ENCODE results near the gene NDUFA8. TPM values are rescaled to one million over a fixed set of nuclear protein-coding genes. Genes with fewer than 3 reads are reported as not detected.

NDUFA8 gene
- total and polyA plus RNA-seq, 10 of the 15 experiments (the other 5 are each of a cell fraction or from before 2014, with no cell fraction given): 44.9 to 159 (median 90.8) TPM

GRCh38 chr9:122151267-122151828, 8.2 kb downstream of the NDUFA8 start:
- RAD21 ChIA-PET (ENCODE audit: unreplicated experiment): no interaction called here
- Histone ChIP-seq H2AFZ (ENCODE audit: control insufficient read depth, low read depth, low read length) (no peak overlapping the region), H3K9me3 (replicated peaks; ENCODE audit: control insufficient read depth, insufficient read depth, low read length) (no peaks in the 10 kb centered on the region), H3K36me3 (ENCODE audit: control insufficient read depth in 2 of 2, insufficient read depth in 2 of 2, low read length in 1 of 2) (peaks cover 0 to 13% of the 10 kb centered on the region in 2 experiments; a peak in 2 of 4 replicates), H3K27ac (ENCODE audit: control insufficient read depth, insufficient read depth) (no peak overlapping the region), H3K4me3 (no peak overlapping the region), H3K4me2 (ENCODE audit: control insufficient read depth, insufficient read depth) (no peak overlapping the region), H3K9ac (ENCODE audit: control insufficient read depth, insufficient read depth, low read length) (no peak overlapping the region), H3K79me2 (ENCODE audit: control insufficient read depth, insufficient read depth, low read length) (peaks cover 4% of the 10 kb centered on the region), H4K20me1 (ENCODE audit: control insufficient read depth, insufficient read depth) (no peaks in the 10 kb centered on the region), H3K4me1 (ENCODE audit: control insufficient read depth, insufficient read depth, low read length) (no peaks in the 10 kb centered on the region), H3K27me3 (replicated peaks in 1 of 2; ENCODE audit: control insufficient read depth in 2 of 2, insufficient read depth in 2 of 2, low read length in 1 of 2) (no peaks in the 10 kb centered on the region)
- BruUV-seq (replicated peaks): no TSS peak
- intact Hi-C loops (cut with micrococcal nuclease; ENCODE audit: unreplicated experiment) (no loop called here), in situ Hi-C loops (cut with MboI) (no loop called here)
- FAIRE-seq (no peak), ATAC-seq (no peak), DNase-seq (ENCODE audit: low read depth, low spot score) (no peak)
- SMC1A ChIA-PET (ENCODE audit: uncharacterized antibody, unreplicated experiment): no interaction called here
- TF ChIP-seq IRF4 (IDR thresholded peaks at IDR 0.05; ENCODE audit: low read depth, low read length) (no peak), ZNF384 (IDR thresholded peaks at IDR 0.05; ENCODE audit: borderline replicate concordance, low read depth, low read length) (no peak), YY1 (IDR thresholded peaks at IDR 0.05; ENCODE audit: low read depth, low read length) (0 out of 2 replicates have a peak, but pooled peaks have one; percentile 25), CTCF (IDR thresholded peaks at IDR 0.05 in 2 of 3, conservative IDR thresholded peaks at IDR 0.05 in 1 of 3; ENCODE audit: control insufficient read depth in 2 of 3, extremely low read depth in 1 of 3, insufficient read depth in 1 of 3, low read depth in 3 of 3, low read length in 3 of 3) (peak in 1 of 3 experiments; percentile 12; a peak in 1 of 6 replicates)
- 74% methylated on average over 4 of the region's 4 CpGs for WGBS (ENCODE audit: insufficient coverage, insufficient replicate concordance, low lambda C conversion rate, missing lambda C conversion rate)
- POLR2A ChIA-PET: no interaction called here
- CTCF ChIA-PET: interaction anchor here (1.8 to 4.2 kb wide), 2 partner anchors 9 to 55 kb away, joined by 5 to 17 read pairs; no protein-coding TSS in a partner anchor

- H3K27me3 ChIP-seq (replicated peaks in 1 of 2; ENCODE audit: control insufficient read depth in 2 of 2, insufficient read depth in 2 of 2, low read length in 1 of 2): no peaks in the 10 kb centered on the region
- POLR2A ChIA-PET: no interaction called here
- SMC1A ChIA-PET (ENCODE audit: uncharacterized antibody, unreplicated experiment): interaction anchor here (1.4 kb wide), 1 partner anchor 206 kb away, joined by 3 read pairs; no protein-coding TSS in a partner anchor
- CTCF ChIA-PET: interaction anchor here (0.5 to 5.8 kb wide), 12 partner anchors 10 to 207 kb away, joined by 3 to 43 read pairs (median 4); partner anchors contain the start of genes MORN5, MRRF, NDUFA8 and RBM18
- intact Hi-C loops (cut with micrococcal nuclease; ENCODE audit: unreplicated experiment) (no loop called here), in situ Hi-C loops (cut with MboI) (no loop called here)
- 98% methylated on average over 2 of the region's 2 CpGs for WGBS (ENCODE audit: insufficient coverage, insufficient replicate concordance, low lambda C conversion rate, missing lambda C conversion rate)
- H3K79me2 ChIP-seq (ENCODE audit: control insufficient read depth, insufficient read depth, low read length): no peaks in the 10 kb centered on the region
- H3K9ac ChIP-seq (ENCODE audit: control insufficient read depth, insufficient read depth, low read length): no peak overlapping the region
- no peaks in the 10 kb centered on the region for H4K20me1 ChIP-seq (ENCODE audit: control insufficient read depth, insufficient read depth)
- TF ChIP-seq JUNB (IDR thresholded peaks at IDR 0.05): no peak
- no peak for TF ChIP-seq MLLT1 (IDR thresholded peaks at IDR 0.05)
- TF ChIP-seq HDGF (IDR thresholded peaks at IDR 0.05): no peak
- no peak for TF ChIP-seq SREBF1 (IDR thresholded peaks at IDR 0.05; ENCODE audit: low read length)
- RAD21 ChIA-PET (ENCODE audit: unreplicated experiment): interaction anchor here (1.1 kb wide), 1 partner anchor 46 kb away, joined by 3 read pairs; no protein-coding TSS in a partner anchor
- no TSS peak for BruUV-seq (replicated peaks)
- H3K4me3 ChIP-seq: no peak overlapping the region
- H2AFZ ChIP-seq (ENCODE audit: control insufficient read depth, low read depth, low read length): no peak overlapping the region
- ATAC-seq: no peak
- FAIRE-seq: no peak
- H3K4me2 ChIP-seq (ENCODE audit: control insufficient read depth, insufficient read depth): no peak overlapping the region
- H3K27ac ChIP-seq (ENCODE audit: control insufficient read depth, insufficient read depth): no peak overlapping the region
- no peaks in the 10 kb centered on the region for H3K9me3 ChIP-seq (replicated peaks; ENCODE audit: control insufficient read depth, insufficient read depth, low read length)
- H3K4me1 ChIP-seq (ENCODE audit: control insufficient read depth, insufficient read depth, low read length): no peaks in the 10 kb centered on the region
- no peak for DNase-seq (ENCODE audit: low read depth, low spot score)
- peaks cover 3 to 22% of the 10 kb centered on the region in 2 experiments for H3K36me3 ChIP-seq (ENCODE audit: control insufficient read depth in 2 of 2, insufficient read depth in 2 of 2, low read length in 1 of 2)
These were observed 14.1 kb downstream of the NDUFA8 start for GRCh38 chr9:122145592-122145863.

Measured in GM12878 (cell line).